K562 (cell line): ENCODE measurements around the gene ATPAF2. TPM values are rescaled to one million over a fixed set of nuclear protein-coding genes. Genes with fewer than 3 reads are reported as not detected.

Experiments
- DDX20 ChIP-seq: fragments of 450-650 bp; IDR thresholded peaks from 2 replicates; pipeline ENCODE4 v1.6.1; 2016; ENCODE audit warnings: missing genetic modification characterization, low read depth, mild to moderate bottlenecking, missing compliant biosample characterization, moderate library complexity
- KLF16 ChIP-seq: IDR thresholded peaks from 2 replicates; pipeline ENCODE4 v1.6.1; 2016; ENCODE audit warnings: antibody characterized with exemption
- MCM2 ChIP-seq: fragments of 450-650 bp; IDR thresholded peaks from 2 replicates; pipeline ENCODE4 v1.6.1; 2017; ENCODE audit warnings: low read depth, mild to moderate bottlenecking
- POLR2A ChIP-seq: fragments of 450-650 bp; conservative IDR thresholded peaks from 2 replicates; pipeline ENCODE4 v1.6.1; 2016
- POLR3G ChIP-seq: IDR thresholded peaks from 2 replicates; pipeline ENCODE4 v1.6.1; 2011; ENCODE audit not compliant: insufficient read length, insufficient replicate concordance; ENCODE audit errors: extremely low read depth
- SPI1 ChIP-seq: IDR thresholded peaks from 2 replicates; pipeline ENCODE4 v1.6.1; 2011; ENCODE audit warnings: low read depth, low read length, control low read depth, borderline replicate concordance
- ZNF316 ChIP-seq: fragments of 450-650 bp; IDR thresholded peaks from 2 replicates; pipeline ENCODE4 v1.6.1; 2016
- ZNF354B ChIP-seq: fragments of 250-450 bp; sonication (Bioruptor Pico); IDR thresholded peaks from 2 replicates; pipeline ENCODE4 v1.4.0; 2020
- ZSCAN32 ChIP-seq: fragments of 450-650 bp; formaldehyde crosslinking; IDR thresholded peaks from 2 replicates; pipeline ENCODE4 v1.4.0; 2020; ENCODE audit warnings: mild to moderate bottlenecking, moderate library complexity
- polyA plus RNA-seq, 8 experiments: library from polyadenylated mRNA; depleted of rRNA in 4 of 8; stranded (reverse) in 5 of 8; unstranded in 3 of 8; fragments of >200 nt; fragmentation: Nextera tagmentation in 2 of 8; fragmentation: Illumina TruSeq in 1 of 8; extraction: Ambion mirVana in 2 of 8; extraction: Trizol in 1 of 8; gene quantifications; 2 replicates each; pipeline versions ENCODE4 v1.2.1 to v1.2.3, GENCODE V29; 2011 to 2014; ENCODE audit warnings: inconsistent platforms in 1 of 8, missing spikeins in 1 of 8
- total RNA-seq, 7 experiments: library from RNA; depleted of rRNA in 6 of 7; stranded (reverse); fragments of >200 nt in 6 of 7; fragmentation: Illumina TruSeq in 2 of 7; extraction: Trizol in 2 of 7; gene quantifications; 2 replicates each; pipeline versions ENCODE4 v1.2.1 to v1.2.3, GENCODE V29; 2011 to 2021; ENCODE audit warnings: low replicate concordance in 1 of 7
- TF ChIP-seq, protein P1 (sequence below), 2 experiments: fragments of 450-650 bp in 1 of 2; sonication (generic) in 1 of 2; formaldehyde crosslinking in 1 of 2; IDR thresholded peaks; 2 replicates each; pipeline versions ENCODE4 v1.7.1 to v1.9.0; 2016 to 2022; ENCODE audit warnings: inconsistent platforms in 1 of 2, mild to moderate bottlenecking in 1 of 2, missing genetic modification reagents in 1 of 2
- TF ChIP-seq, protein P2 (sequence below): fragments of 450-650 bp; formaldehyde crosslinking; IDR thresholded peaks from 2 replicates; pipeline ENCODE4 v1.4.0; 2022; ENCODE audit warnings: missing genetic modification characterization
- TF ChIP-seq, protein P3 (sequence below): sonication (generic); formaldehyde crosslinking; IDR thresholded peaks from 2 replicates; pipeline ENCODE4 v1.8.1; 2023; ENCODE audit warnings: mild to moderate bottlenecking, missing genetic modification reagents
- TF ChIP-seq, protein P4 (sequence below), 2 experiments: fragments of 450-650 bp in 1 of 2; sonication (generic) in 1 of 2; formaldehyde crosslinking in 1 of 2; IDR thresholded peaks in 1 of 2; conservative IDR thresholded peaks in 1 of 2; 2 replicates each; pipeline versions ENCODE4 v1.6.1 to v1.8.1; 2016 to 2023; ENCODE audit warnings: mild to moderate bottlenecking in 2 of 2, moderate library complexity in 2 of 2, inconsistent platforms in 1 of 2, missing genetic modification reagents in 1 of 2

ATPAF2 gene
- total and polyA plus RNA-seq, 9 of the 15 experiments (the other 6 are each of a cell fraction or from before 2014, with no cell fraction given): 2.1 to 19.2 (median 11.3) TPM

DNA sequence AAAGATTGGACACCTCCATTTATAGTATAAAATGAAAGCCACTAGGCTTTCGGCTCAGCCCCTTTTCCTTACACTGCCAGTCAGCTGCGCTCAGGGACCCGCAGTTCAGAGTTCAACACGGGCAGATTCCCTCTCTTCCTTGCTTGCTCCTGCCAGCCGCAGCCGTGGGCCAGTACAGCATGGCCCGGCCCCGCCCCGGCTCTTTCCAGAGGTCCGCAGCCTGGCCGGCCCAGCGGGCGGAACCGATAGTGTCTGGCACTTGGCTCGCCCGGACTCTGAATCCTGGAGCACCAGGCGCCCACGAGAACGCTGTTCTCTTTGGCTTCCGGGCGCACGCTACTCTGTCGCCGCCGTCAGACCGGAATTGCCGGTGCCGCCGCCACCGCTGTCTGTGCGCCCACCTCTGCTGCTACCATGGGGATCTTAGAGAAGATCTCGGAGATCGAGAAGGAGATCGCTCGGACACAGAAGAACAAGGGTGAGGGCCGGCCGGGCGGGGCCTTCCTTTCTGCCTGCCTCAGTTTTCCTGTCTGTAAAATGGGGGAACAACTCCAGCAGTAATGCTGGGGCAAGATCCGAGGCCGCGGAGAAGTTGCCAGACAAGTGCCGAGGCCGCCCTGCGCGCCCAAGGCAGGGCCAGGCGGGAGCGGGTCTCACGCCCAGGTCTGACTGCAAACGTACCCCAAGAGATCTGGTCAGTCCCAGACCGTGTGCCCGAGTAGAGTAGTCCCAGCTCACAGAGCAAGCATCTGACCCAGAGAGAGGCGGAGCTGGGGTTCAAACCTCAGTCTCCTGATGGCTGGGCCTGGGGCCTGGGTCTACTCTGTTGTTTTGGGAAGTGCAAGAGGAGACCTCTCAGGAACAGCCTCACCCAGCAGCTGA is 48.9 kb upstream of the ATPAF2 start, which contains the start of gene DRG2 (continued):
- TF ChIP-seq, protein P1, sequence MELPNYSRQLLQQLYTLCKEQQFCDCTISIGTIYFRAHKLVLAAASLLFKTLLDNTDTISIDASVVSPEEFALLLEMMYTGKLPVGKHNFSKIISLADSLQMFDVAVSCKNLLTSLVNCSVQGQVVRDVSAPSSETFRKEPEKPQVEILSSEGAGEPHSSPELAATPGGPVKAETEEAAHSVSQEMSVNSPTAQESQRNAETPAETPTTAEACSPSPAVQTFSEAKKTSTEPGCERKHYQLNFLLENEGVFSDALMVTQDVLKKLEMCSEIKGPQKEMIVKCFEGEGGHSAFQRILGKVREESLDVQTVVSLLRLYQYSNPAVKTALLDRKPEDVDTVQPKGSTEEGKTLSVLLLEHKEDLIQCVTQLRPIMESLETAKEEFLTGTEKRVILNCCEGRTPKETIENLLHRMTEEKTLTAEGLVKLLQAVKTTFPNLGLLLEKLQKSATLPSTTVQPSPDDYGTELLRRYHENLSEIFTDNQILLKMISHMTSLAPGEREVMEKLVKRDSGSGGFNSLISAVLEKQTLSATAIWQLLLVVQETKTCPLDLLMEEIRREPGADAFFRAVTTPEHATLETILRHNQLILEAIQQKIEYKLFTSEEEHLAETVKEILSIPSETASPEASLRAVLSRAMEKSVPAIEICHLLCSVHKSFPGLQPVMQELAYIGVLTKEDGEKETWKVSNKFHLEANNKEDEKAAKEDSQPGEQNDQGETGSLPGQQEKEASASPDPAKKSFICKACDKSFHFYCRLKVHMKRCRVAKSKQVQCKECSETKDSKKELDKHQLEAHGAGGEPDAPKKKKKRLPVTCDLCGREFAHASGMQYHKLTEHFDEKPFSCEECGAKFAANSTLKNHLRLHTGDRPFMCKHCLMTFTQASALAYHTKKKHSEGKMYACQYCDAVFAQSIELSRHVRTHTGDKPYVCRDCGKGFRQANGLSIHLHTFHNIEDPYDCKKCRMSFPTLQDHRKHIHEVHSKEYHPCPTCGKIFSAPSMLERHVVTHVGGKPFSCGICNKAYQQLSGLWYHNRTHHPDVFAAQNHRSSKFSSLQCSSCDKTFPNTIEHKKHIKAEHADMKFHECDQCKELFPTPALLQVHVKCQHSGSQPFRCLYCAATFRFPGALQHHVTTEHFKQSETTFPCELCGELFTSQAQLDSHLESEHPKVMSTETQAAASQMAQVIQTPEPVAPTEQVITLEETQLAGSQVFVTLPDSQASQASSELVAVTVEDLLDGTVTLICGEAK (IDR thresholded peaks at IDR 0.05): peak; percentile 96
- TF ChIP-seq, protein P1 (CRISPR knock-in tag; IDR thresholded peaks at IDR 0.05): no peak
- TF ChIP-seq DDX20 (tag) (no peak), POLR2A (peak; percentile 86), MCM2 (no peak), ZSCAN32 (CRISPR knock-in tag) (no peak), KLF16 (no peak), ZNF316 (no peak), POLR3G (no peak), SPI1 (no peak), ZNF354B (CRISPR knock-in tag) (no peak)
- TF ChIP-seq, protein P2, sequence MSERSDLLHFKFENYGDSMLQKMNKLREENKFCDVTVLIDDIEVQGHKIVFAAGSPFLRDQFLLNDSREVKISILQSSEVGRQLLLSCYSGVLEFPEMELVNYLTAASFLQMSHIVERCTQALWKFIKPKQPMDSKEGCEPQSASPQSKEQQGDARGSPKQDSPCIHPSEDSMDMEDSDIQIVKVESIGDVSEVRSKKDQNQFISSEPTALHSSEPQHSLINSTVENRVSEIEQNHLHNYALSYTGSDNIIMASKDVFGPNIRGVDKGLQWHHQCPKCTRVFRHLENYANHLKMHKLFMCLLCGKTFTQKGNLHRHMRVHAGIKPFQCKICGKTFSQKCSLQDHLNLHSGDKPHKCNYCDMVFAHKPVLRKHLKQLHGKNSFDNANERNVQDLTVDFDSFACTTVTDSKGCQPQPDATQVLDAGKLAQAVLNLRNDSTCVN: no peak
- TF ChIP-seq, protein P3, sequence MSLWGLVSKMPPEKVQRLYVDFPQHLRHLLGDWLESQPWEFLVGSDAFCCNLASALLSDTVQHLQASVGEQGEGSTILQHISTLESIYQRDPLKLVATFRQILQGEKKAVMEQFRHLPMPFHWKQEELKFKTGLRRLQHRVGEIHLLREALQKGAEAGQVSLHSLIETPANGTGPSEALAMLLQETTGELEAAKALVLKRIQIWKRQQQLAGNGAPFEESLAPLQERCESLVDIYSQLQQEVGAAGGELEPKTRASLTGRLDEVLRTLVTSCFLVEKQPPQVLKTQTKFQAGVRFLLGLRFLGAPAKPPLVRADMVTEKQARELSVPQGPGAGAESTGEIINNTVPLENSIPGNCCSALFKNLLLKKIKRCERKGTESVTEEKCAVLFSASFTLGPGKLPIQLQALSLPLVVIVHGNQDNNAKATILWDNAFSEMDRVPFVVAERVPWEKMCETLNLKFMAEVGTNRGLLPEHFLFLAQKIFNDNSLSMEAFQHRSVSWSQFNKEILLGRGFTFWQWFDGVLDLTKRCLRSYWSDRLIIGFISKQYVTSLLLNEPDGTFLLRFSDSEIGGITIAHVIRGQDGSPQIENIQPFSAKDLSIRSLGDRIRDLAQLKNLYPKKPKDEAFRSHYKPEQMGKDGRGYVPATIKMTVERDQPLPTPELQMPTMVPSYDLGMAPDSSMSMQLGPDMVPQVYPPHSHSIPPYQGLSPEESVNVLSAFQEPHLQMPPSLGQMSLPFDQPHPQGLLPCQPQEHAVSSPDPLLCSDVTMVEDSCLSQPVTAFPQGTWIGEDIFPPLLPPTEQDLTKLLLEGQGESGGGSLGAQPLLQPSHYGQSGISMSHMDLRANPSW (CRISPR knock-in tag): no peak
- TF ChIP-seq, protein P4, sequence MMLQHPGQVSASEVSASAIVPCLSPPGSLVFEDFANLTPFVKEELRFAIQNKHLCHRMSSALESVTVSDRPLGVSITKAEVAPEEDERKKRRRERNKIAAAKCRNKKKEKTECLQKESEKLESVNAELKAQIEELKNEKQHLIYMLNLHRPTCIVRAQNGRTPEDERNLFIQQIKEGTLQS (IDR thresholded peaks at IDR 0.05): 0 out of 2 replicates have a peak, but pooled peaks have one; percentile 5
- TF ChIP-seq, protein P4 (CRISPR knock-in tag; conservative IDR thresholded peaks at IDR 0.05): peak; percentile 77; the same call in 1 of the 2 replicates
